ENCODE measurements around the gene CTAG2. TPM values are rescaled to one million over a fixed set of nuclear protein-coding genes. Genes with fewer than 3 reads are reported as not detected.
"Not testable (repeated sequence)": the region's sequence is repeated elsewhere in the genome, so short reads cannot be mapped to it uniquely, and the experiment has no call there.

The CTAG2 gene
- total RNA-seq, result not detected

- not testable (repeated sequence) for H3K27me3 Mint-ChIP-seq; H3K27ac Mint-ChIP-seq; H3K9me3 Mint-ChIP-seq; H3K36me3 Mint-ChIP-seq (ENCODE audit: low read depth); H3K4me1 Mint-ChIP-seq; H3K4me3 Mint-ChIP-seq; ATAC-seq (replicated peaks)
These were observed at the start of gene CTAG2 for GRCh38 chrX:154653413-154653812. TSS of gene CTAG2 (minus strand) at chrX:154653579. CDS start at chrX:154653515, 64 bp downstream.

DNA sequence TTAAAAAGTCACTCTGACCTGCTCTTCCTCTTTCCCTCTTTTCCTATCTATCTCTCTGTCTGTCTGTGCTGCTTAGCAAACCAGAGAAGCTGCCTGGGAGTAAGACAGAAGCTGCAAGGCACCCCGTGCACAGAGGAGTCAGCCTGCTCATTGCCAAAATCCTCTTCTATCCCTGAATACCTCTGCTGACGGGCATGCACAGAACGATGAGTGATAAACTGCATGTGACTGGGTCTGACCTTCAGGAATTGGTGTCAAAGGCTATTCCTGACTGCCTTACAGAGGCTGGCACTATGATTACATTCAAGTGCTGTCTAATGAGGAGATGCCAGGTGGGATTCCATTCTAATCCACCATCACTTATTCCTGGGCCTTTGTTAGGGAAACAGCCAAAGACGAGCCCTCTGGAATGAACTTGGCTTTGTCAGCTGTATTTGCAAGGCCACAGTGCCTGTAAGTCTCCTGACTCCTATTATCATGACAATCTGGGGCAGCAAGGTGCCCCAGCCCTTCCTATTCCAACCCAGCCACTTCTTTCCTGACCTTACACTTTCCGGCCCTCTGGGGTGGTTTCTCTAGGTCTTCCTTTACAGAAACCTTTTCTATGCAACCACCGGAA lies 45.4 kb upstream of the CTAG2 start:
- no peak for ATAC-seq (replicated peaks)
- H3K36me3 Mint-ChIP-seq (ENCODE audit: low read depth), result peaks cover 55% of the 10 kb centered on the region
- H3K9me3 Mint-ChIP-seq, result no peaks in the 10 kb centered on the region
- no peak overlapping the region for H3K4me3 Mint-ChIP-seq
- H3K4me1 Mint-ChIP-seq, result peaks cover 9% of the 10 kb centered on the region
- no peaks in the 10 kb centered on the region for H3K27me3 Mint-ChIP-seq
- no peak overlapping the region for H3K27ac Mint-ChIP-seq

DNA sequence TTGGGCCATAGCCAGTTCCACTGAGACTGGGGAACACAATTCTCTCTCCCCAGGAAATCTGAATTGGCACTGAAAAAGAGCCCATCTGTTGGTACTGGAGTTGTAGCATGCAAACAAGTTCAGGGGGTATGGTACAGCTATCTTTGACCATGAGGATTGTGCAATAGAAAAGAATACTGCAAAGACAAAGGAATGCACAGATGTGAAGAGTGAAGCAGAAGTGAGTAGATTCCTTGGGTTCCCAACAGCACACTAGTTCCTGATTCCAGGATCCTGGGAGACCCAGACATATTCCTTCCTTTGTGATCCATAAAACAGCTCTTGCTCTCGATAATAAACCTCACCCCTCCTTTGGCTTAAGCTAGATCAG lies 43.3 kb upstream of the CTAG2 start:
- ATAC-seq (replicated peaks), result no peak
- Mint-ChIP-seq H3K27me3 (no peaks in the 10 kb centered on the region), H3K9me3 (no peaks in the 10 kb centered on the region), H3K36me3 (ENCODE audit: low read depth) (peaks cover 64% of the 10 kb centered on the region), H3K4me3 (no peak overlapping the region), H3K27ac (peak overlapping the region; percentile 46), H3K4me1 (peaks cover 11% of the 10 kb centered on the region)

GRCh38 chrX:154695911-154696675 lies 42.7 kb upstream of the CTAG2 start:
- H3K27me3 Mint-ChIP-seq, result no peaks in the 10 kb centered on the region
- H3K9me3 Mint-ChIP-seq, result no peaks in the 10 kb centered on the region
- ATAC-seq (replicated peaks), result peak; percentile 92
- H3K36me3 Mint-ChIP-seq (ENCODE audit: low read depth), result peaks cover 68% of the 10 kb centered on the region
- H3K27ac Mint-ChIP-seq, result peak overlapping the region; percentile 46
- peaks cover 11% of the 10 kb centered on the region for H3K4me1 Mint-ChIP-seq
- H3K4me3 Mint-ChIP-seq, result no peak overlapping the region

GRCh38 chrX:154693394-154693793 lies 40.0 kb upstream of the CTAG2 start:
- Mint-ChIP-seq H3K36me3 (ENCODE audit: low read depth) (peaks cover 48% of the 10 kb centered on the region), H3K27me3 (no peaks in the 10 kb centered on the region), H3K4me3 (no peak overlapping the region), H3K4me1 (peaks cover 11% of the 10 kb centered on the region), H3K9me3 (no peaks in the 10 kb centered on the region), H3K27ac (no peak overlapping the region)
- peak; percentile 70 for ATAC-seq (replicated peaks)

DNA sequence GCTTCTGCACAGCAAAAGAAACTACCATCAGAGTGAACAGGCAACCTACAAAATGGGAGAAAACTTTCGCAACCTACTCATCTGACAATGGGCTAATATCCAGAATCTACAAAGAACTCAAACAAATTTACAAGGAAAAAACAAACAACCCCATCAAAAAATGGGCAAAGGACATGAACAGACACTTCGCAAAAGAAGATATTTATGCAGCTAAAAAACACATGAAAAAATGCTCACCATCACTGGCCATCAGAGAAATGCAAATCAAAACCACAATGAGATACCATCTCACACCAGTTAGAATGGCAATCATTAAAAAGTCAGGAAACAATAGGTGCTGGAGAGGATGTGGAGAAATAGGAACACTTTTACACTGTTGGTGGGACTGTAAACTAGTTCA lies 37.1 kb upstream of the CTAG2 start:
- Mint-ChIP-seq H3K36me3 (ENCODE audit: low read depth) (peaks cover 41% of the 10 kb centered on the region), H3K4me1 (peaks cover 11% of the 10 kb centered on the region)
- H3K9me3 Mint-ChIP-seq; H3K27ac Mint-ChIP-seq; H3K4me3 Mint-ChIP-seq; ATAC-seq (replicated peaks); H3K27me3 Mint-ChIP-seq: not testable (repeated sequence)

DNA sequence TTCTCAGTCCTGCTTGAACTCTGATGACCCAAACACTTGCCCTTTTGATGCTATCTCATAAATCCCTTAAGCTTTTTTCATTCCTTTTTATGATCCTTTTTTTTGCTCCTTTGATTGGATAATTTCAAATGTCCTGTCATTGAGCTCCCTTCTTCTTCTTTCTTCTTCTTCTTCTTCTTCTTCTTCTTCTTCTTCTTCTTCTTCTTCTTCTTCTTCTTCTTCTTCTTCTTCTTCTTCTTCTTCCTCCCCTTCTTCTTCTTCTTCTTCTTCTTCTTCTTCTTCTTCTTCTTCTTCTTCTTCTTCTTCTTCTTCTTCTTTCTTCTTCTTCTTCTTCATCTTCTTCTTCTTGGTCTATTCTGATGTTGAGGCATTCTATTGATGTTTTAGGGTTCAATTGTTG lies 18.7 kb upstream of the CTAG2 start:
- not testable (repeated sequence) for H3K27me3 Mint-ChIP-seq; ATAC-seq (replicated peaks); H3K4me3 Mint-ChIP-seq; H3K4me1 Mint-ChIP-seq; H3K27ac Mint-ChIP-seq
- Mint-ChIP-seq H3K9me3 (peaks cover 17% of the 10 kb centered on the region), H3K36me3 (ENCODE audit: low read depth) (peaks cover 20% of the 10 kb centered on the region)

DNA sequence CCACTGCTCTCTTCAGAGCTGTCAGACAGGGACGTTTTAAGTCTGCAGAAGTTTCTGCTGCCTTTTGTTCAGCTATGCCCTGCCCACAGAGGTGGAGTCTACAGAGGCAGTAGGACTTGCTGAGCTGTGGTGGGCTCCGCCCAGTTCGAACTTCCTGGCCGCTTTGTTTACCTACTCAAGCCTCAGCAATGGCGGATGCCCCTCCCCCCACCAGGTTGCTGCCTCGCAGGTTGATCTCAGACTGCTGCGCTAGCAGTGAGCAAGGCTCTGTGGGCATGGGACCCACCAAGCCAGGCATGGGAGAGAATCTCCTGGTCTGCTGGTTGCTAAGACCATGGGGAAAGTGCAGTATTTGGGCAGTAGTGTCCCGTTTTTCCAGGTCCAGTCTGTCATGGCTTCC lies 17.5 kb upstream of the CTAG2 start:
- not testable (repeated sequence) for H3K4me1 Mint-ChIP-seq; H3K27me3 Mint-ChIP-seq; H3K4me3 Mint-ChIP-seq; ATAC-seq (replicated peaks); H3K27ac Mint-ChIP-seq
- Mint-ChIP-seq H3K9me3 (peaks cover 17% of the 10 kb centered on the region), H3K36me3 (ENCODE audit: low read depth) (peaks cover 14% of the 10 kb centered on the region)

- no peak for ATAC-seq (replicated peaks)
- Mint-ChIP-seq H3K27ac (no peak overlapping the region), H3K27me3 (no peaks in the 10 kb centered on the region), H3K9me3 (peaks cover 4% of the 10 kb centered on the region), H3K4me3 (no peak overlapping the region), H3K36me3 (ENCODE audit: low read depth) (no peaks in the 10 kb centered on the region), H3K4me1 (peaks cover 4% of the 10 kb centered on the region)
These were observed 8.5 kb upstream of the CTAG2 start for GRCh38 chrX:154661899-154662298.

DNA sequence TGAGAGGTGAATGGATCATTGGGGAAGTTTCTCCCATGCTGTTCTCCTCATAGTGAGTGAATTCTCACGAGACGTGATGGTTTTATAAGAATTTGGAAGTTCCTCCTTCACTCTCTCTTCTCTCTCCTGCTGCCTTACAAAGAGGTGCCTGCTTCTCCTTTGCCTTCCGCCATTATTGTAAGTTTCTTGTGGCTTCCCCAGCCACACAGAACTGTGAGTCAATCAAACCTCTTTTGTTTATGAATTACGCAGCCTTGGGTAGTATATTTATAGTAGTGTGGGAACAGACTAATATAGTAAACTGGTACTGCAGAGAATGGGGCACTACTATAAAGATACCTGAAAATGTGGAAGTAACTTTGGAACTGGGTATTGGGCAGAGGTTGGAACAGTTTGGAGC lies 7.8 kb upstream of the CTAG2 start:
- Mint-ChIP-seq H3K9me3 (peaks cover 4% of the 10 kb centered on the region), H3K4me3 (no peak overlapping the region), H3K36me3 (ENCODE audit: low read depth) (no peaks in the 10 kb centered on the region), H3K4me1 (peaks cover 4% of the 10 kb centered on the region), H3K27ac (no peak overlapping the region), H3K27me3 (no peaks in the 10 kb centered on the region)
- ATAC-seq (replicated peaks), result peak; percentile 81

DNA sequence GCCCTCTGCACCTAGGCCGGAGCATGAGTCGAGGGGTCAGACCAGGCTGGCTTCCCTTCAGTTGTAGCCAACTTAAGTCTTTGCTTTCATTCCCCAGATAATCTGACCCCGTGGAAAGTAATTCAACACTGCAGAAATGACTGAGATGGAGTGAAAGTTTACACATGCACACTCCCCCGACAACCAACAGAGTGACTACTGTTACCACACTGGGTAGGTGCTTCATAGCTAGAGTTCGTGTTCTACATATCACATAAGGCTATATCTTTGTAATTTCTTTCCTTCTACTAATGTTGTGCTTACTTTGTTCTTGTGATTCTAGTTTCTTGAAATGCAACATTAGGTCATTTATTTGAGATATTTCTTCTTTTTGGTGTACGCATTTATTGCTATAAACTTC lies 7.2 kb upstream of the CTAG2 start:
- H3K4me1 Mint-ChIP-seq, result peaks cover 4% of the 10 kb centered on the region
- no peaks in the 10 kb centered on the region for H3K36me3 Mint-ChIP-seq (ENCODE audit: low read depth)
- H3K4me3 Mint-ChIP-seq, result no peak overlapping the region
- H3K27ac Mint-ChIP-seq, result no peak overlapping the region
- peak; percentile 86 for ATAC-seq (replicated peaks)
- peaks cover 4% of the 10 kb centered on the region for H3K9me3 Mint-ChIP-seq
- H3K27me3 Mint-ChIP-seq, result no peaks in the 10 kb centered on the region

GRCh38 chrX:154658957-154659356 lies 5.6 kb upstream of the CTAG2 start:
- Mint-ChIP-seq H3K4me3 (no peak overlapping the region), H3K4me1 (peaks cover 4% of the 10 kb centered on the region), H3K27ac (no peak overlapping the region), H3K27me3 (no peaks in the 10 kb centered on the region), H3K9me3 (peaks cover 4% of the 10 kb centered on the region), H3K36me3 (ENCODE audit: low read depth) (no peaks in the 10 kb centered on the region)
- no peak for ATAC-seq (replicated peaks)

GRCh38 chrX:154658187-154658586 lies 4.8 kb upstream of the CTAG2 start:
- no peak for ATAC-seq (replicated peaks)
- H3K27me3 Mint-ChIP-seq, result no peaks in the 10 kb centered on the region
- H3K4me1 Mint-ChIP-seq, result peaks cover 4% of the 10 kb centered on the region
- H3K36me3 Mint-ChIP-seq (ENCODE audit: low read depth), result no peaks in the 10 kb centered on the region
- H3K27ac Mint-ChIP-seq, result no peak overlapping the region
- H3K4me3 Mint-ChIP-seq, result no peak overlapping the region
- no peaks in the 10 kb centered on the region for H3K9me3 Mint-ChIP-seq

GRCh38 chrX:154657226-154657805 lies 3.9 kb upstream of the CTAG2 start:
- Mint-ChIP-seq H3K4me1 (peaks cover 4% of the 10 kb centered on the region), H3K4me3 (no peak overlapping the region), H3K36me3 (ENCODE audit: low read depth) (no peaks in the 10 kb centered on the region), H3K27ac (no peak overlapping the region), H3K9me3 (no peaks in the 10 kb centered on the region), H3K27me3 (no peaks in the 10 kb centered on the region)
- no peak for ATAC-seq (replicated peaks)

DNA sequence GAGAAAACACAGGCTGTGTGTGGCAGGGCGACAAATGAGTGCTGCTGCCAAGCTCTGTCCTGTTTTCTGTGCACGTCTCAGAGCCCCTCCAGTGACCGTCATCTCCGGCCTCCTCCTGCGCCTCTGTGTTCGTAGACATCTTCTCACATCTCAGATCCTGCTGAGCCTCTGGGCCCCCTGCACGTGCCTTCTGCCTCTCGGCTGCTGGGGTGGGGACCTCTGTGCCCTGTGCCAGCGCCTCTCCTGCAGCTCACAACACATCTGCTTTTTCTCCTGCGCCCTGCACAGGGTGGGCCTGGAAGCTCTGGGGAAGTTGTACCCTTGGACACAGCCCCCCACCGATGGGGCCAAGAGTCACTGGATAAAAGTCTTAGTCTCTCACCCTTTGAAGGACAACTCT lies 2.4 kb upstream of the CTAG2 start:
- H3K27ac Mint-ChIP-seq, result no peak overlapping the region
- no peak overlapping the region for H3K4me3 Mint-ChIP-seq
- H3K9me3 Mint-ChIP-seq, result no peaks in the 10 kb centered on the region
- no peak for ATAC-seq (replicated peaks)
- no peaks in the 10 kb centered on the region for H3K36me3 Mint-ChIP-seq (ENCODE audit: low read depth)
- H3K27me3 Mint-ChIP-seq, result no peaks in the 10 kb centered on the region
- no peaks in the 10 kb centered on the region for H3K4me1 Mint-ChIP-seq

All from activated T-helper 17 cell treated with anti-CD3 and anti-CD28 coated beads, Interleukin-2, amount 50 U/mL, for 72 hours (primary cell).